Muscle layer of colon (tissue), 2 donors: ENCODE results near the gene MLANA.

ENCODE experiments used
- H3K27ac ChIP-seq: one replicate; pipeline ENCODE4 v1.7.0; 2013; ENCODE audit warnings: low read depth, mild to moderate bottlenecking, low read length, moderate library complexity
- H3K27me3 ChIP-seq, 2 donors: one replicate each; pipeline ENCODE4 v1.7.0; 2013; ENCODE audit warnings: low read length in 2 of 2, mild to moderate bottlenecking in 2 of 2; ENCODE audit not compliant: insufficient read depth in 2 of 2, control insufficient read depth in 1 of 2
- H3K36me3 ChIP-seq: one replicate; pipeline ENCODE4 v1.7.0; 2013; ENCODE audit warnings: mild to moderate bottlenecking, low read length; ENCODE audit not compliant: insufficient read depth
- H3K4me1 ChIP-seq: one replicate; pipeline ENCODE4 v1.7.0; 2013; ENCODE audit warnings: mild to moderate bottlenecking, low read length; ENCODE audit not compliant: insufficient read depth
- H3K4me3 ChIP-seq, 2 donors: one replicate each; pipeline ENCODE4 v1.7.0; 2013; ENCODE audit warnings: low read length in 2 of 2, low read depth in 1 of 2, mild to moderate bottlenecking in 1 of 2, moderate library complexity in 1 of 2
- H3K9ac ChIP-seq: one replicate; pipeline ENCODE4 v1.7.0; 2013; ENCODE audit warnings: low read length
- H3K9me3 ChIP-seq: one replicate; pipeline ENCODE4 v1.7.0; 2013; ENCODE audit warnings: mild to moderate bottlenecking, low read length
- donor health status: abdominal sarcoma.
- donor health status: Adenocarcinoma of cecum.

The MLANA gene

DNA sequence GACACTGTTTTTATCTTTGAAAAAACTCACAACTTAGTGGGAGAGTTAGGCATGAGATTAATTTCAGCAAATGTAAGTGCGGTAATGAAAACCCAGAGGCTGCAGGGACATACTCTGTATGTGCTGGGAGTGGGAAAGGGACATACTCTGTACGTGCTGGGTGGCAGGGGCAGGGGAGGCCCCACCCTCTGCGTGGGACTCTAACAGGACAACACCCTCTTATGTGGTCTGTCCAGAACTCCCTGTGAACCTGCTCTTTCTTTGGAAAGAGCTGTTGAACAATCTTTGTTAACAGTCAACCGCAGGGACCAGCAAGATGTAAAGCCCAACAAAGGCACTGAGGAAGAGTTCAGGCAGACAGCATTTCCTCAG, 2.4 kb downstream of the MLANA start:
- no peak overlapping the region for H3K9ac ChIP-seq
- H3K27ac ChIP-seq, result no peak overlapping the region
- H3K36me3 ChIP-seq, result peaks cover 6% of the 10 kb centered on the region
- no peaks in the 10 kb centered on the region for H3K9me3 ChIP-seq
- peaks cover 5% of the 10 kb centered on the region for H3K4me1 ChIP-seq
- H3K27me3 ChIP-seq, result no peaks in the 10 kb centered on the region
- no peak overlapping the region for H3K4me3 ChIP-seq

DNA sequence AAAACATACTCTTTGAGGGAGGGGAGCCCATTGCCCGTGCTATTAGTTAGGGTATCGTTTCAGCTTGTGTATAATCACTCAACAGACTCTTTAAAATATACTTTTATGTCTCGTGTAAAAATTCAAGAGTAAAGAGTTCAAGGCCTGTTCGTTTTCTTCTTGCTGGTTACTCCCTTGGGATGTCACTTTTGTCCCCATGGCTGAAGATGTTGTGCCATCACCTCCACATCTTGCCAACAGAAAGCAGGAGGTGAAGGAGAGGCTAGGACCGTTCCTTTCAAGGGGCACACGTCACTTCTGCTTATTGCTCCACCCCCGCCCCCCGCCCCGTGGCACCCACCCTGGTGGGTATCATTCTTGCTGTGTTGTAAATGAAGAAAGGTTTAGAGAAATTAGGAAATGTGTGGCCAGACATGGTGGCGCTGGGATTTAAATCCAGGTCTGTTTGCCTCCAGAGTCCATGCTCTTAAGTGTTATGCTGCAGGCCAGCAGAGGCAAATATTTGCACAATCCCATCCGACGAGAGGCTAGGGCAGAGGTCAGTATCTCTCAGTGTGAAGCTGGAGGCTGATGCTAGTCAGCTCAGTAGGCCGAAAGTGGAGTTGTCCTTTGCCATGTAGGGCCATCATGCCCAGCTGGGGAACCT, 3.0 kb downstream of the MLANA start:
- Histone ChIP-seq H3K9ac (no peak overlapping the region), H3K27ac (no peak overlapping the region), H3K4me3 (no peak overlapping the region), H3K9me3 (no peaks in the 10 kb centered on the region), H3K4me1 (peaks cover 5% of the 10 kb centered on the region), H3K27me3 (no peaks in the 10 kb centered on the region), H3K36me3 (peaks cover 10% of the 10 kb centered on the region)

DNA sequence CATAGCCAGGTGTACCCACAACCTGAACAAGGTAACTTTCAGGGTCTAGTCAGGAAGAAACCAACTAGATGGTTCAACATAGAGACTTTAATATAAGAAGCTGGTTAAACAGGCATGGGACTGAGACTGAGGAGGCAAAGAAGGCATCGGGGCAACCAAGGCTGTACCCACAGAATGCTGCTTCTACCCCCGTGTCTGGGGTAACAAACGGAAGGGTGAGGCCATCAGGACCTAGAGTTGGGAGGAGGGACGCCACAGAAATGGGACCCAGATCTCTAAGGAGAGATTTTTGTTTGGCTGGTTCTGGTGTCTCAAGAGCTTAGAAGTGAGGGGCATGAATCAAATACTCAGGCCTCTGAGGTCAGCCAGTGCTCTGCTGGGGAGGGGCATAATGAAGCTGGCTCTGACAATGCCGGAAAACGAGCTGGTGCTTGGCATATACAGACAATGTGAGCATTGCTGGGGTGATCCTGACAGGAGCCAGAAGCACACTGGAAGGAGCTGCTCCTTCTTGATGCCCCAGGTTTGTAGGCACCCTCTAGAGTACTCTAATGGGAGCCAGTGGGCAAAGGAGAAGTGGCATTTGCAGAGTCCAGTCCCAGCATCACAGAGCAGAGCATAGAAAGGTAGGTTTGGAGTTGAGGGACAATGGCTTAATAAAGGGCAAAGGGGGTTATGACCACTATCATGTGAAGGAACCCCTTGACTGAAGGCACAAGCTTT, 3.7 kb downstream of the MLANA start:
- Histone ChIP-seq H3K9me3 (no peaks in the 10 kb centered on the region), H3K27ac (no peak overlapping the region), H3K27me3 (no peaks in the 10 kb centered on the region), H3K4me3 (no peak overlapping the region), H3K36me3 (peaks cover 10% of the 10 kb centered on the region), H3K9ac (no peak overlapping the region), H3K4me1 (peaks cover 5% of the 10 kb centered on the region)

DNA sequence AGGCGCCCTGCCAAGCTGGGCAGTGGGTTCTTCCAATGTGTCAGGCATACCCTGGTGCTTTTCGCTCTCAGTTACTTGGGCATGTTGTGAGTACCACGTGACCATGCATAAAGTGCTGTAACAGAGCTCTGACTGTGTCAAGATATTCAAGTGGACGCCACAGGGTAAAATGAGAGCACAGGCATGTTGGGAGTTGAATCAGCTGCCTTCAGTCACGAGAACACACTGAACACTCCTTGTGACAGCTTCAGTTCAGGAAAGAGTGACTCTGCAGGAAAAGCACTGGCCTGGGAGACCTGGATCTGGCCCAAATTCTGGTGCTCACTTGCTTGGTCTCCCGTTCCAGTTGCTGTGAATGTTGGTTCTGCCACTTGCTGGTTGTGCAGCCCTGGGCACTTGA, 5.1 kb downstream of the MLANA start:
- H3K4me3 ChIP-seq, result no peak overlapping the region
- H3K9me3 ChIP-seq, result no peaks in the 10 kb centered on the region
- no peaks in the 10 kb centered on the region for H3K27me3 ChIP-seq
- peaks cover 5% of the 10 kb centered on the region for H3K4me1 ChIP-seq
- no peak overlapping the region for H3K9ac ChIP-seq
- H3K36me3 ChIP-seq, result peaks cover 10% of the 10 kb centered on the region
- no peak overlapping the region for H3K27ac ChIP-seq

DNA sequence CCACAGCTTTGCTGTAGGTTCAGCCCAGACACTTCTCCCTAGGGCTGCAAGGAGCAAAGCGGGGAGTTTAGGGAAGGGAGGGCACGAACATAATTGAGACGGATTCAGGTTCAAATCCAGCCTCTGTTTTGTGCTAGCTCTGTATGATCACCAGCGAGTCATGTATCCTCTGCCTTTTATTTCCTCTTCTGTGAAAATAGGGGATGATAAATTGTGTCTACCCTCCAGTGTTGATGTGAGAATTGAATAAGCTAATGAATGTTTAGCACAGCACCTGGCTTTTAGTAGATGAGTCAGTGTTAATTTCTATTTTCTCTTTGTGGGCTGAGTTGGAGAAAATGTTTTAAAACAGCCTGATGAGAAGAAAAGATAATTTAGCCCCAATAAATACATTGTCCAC, 6.2 kb downstream of the MLANA start:
- no peak overlapping the region for H3K9ac ChIP-seq
- H3K4me1 ChIP-seq, result peaks cover 5% of the 10 kb centered on the region
- H3K27me3 ChIP-seq, result no peaks in the 10 kb centered on the region
- H3K9me3 ChIP-seq, result no peaks in the 10 kb centered on the region
- H3K4me3 ChIP-seq, result no peak overlapping the region
- no peak overlapping the region for H3K27ac ChIP-seq
- peaks cover 10% of the 10 kb centered on the region for H3K36me3 ChIP-seq

DNA sequence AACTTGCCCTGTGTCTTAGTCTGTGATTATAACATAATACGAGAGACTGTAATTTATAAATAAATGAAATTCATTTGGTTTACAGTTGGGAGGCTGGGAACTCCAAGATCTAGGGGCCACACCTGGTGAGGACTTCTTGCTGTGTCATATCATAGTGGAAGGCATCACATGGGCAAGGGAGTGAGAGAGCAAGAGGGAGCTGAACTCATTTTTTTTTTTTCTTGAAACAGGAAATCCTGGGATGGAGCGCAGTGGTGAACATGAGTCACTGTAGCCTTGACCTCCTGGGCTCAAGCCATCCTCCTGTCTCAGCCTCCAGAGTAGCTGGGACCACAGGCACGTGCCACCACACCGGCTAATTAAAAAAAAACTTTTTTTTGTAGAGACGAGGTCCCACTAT, 7.2 kb downstream of the MLANA start:
- H3K9ac ChIP-seq, result no peak overlapping the region
- no peaks in the 10 kb centered on the region for H3K4me1 ChIP-seq
- H3K27me3 ChIP-seq, result no peaks in the 10 kb centered on the region
- no peak overlapping the region for H3K27ac ChIP-seq
- peaks cover 10% of the 10 kb centered on the region for H3K36me3 ChIP-seq
- H3K9me3 ChIP-seq, result no peaks in the 10 kb centered on the region
- no peak overlapping the region for H3K4me3 ChIP-seq

DNA sequence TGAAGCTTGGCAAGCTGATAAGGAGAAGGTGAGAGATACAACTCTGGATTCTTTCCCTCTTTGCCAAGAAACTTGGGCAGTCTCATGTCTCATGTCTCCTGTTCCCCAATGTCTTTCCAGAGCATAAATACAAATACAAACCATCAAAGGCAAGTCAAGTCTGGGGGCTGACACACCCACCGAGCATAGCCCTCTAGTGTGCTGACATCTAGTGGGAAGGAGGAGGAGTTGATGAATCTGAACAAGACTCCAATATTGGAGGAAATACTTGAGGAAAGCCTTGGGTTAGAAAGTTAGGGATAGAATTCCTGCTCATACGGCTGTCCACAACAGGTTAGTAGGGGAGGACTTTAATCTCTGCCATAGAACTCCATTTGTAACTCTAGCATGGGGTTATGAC, 8.6 kb downstream of the MLANA start:
- H3K4me3 ChIP-seq, result no peak overlapping the region
- H3K36me3 ChIP-seq, result peaks cover 10% of the 10 kb centered on the region

DNA sequence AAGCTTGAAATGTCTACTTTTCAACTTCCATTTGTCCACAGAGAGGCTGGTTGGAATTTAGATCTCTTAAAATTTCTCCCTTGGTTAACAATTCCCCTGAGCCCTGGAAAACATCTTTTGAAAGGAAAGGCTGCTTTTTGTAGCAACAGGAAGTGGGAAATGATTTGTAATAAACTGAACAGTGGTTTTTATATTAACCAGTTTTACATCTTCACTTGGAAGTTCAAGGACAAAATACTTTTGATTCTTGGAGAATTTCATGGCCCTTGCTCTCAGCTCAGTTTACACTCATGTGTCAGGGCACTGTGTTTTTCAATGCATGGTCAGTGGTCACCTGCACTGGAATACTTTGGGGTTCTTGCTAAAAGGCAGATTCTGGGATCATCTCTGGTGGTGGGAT, 9.9 kb downstream of the MLANA start:
- Histone ChIP-seq H3K36me3 (peaks cover 10% of the 10 kb centered on the region), H3K4me1 (no peaks in the 10 kb centered on the region), H3K27ac (no peak overlapping the region), H3K9me3 (no peaks in the 10 kb centered on the region), H3K27me3 (no peaks in the 10 kb centered on the region), H3K4me3 (no peak overlapping the region), H3K9ac (no peak overlapping the region)

More for the DNA sequence above, 8.6 kb downstream of the MLANA start:
- H3K9ac ChIP-seq, result no peak overlapping the region
- no peaks in the 10 kb centered on the region for H3K27me3 ChIP-seq
- no peaks in the 10 kb centered on the region for H3K9me3 ChIP-seq
- H3K27ac ChIP-seq, result no peak overlapping the region
- no peaks in the 10 kb centered on the region for H3K4me1 ChIP-seq

DNA sequence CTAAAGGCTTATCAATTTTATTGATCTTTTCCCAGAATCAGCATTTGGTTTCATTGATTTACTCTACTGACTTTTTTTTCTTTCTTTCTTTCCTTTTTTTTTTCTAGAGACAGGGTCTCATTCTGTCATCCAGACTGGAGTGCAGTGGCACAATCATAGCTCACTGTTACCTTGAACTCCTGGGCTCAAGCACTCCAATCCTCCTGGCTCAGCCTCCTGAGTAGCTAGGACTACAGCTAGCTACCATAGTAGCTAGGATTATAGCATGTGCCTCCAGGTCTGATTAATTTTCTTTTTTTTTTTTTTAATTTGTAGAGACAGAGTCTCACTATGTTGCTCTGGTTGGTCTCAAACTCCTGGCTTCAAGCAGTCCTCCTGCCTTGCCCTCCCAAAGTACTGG, 11.7 kb downstream of the MLANA start:
- Histone ChIP-seq H3K4me3 (no peak overlapping the region), H3K4me1 (no peaks in the 10 kb centered on the region), H3K9ac (no peak overlapping the region), H3K27me3 (no peaks in the 10 kb centered on the region), H3K27ac (no peak overlapping the region), H3K36me3 (peaks cover 7% of the 10 kb centered on the region), H3K9me3 (no peaks in the 10 kb centered on the region)

DNA sequence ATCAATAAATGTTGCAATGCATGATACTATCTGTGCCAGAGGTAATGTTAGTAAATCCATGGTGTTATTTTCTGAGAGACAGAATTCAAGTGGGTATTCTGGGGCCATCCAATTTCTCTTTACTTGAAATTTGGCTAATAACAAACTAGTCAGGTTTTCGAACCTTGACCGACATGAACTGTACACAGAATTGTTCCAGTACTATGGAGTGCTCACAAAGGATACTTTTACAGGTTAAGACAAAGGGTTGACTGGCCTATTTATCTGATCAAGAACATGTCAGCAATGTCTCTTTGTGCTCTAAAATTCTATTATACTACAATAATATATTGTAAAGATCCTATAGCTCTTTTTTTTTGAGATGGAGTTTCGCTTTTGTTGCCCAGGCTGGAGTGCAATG, 18.2 kb downstream of the MLANA start:
- peaks cover 15% of the 10 kb centered on the region for H3K36me3 ChIP-seq
- H3K9me3 ChIP-seq, result no peaks in the 10 kb centered on the region
- no peaks in the 10 kb centered on the region for H3K4me1 ChIP-seq

DNA sequence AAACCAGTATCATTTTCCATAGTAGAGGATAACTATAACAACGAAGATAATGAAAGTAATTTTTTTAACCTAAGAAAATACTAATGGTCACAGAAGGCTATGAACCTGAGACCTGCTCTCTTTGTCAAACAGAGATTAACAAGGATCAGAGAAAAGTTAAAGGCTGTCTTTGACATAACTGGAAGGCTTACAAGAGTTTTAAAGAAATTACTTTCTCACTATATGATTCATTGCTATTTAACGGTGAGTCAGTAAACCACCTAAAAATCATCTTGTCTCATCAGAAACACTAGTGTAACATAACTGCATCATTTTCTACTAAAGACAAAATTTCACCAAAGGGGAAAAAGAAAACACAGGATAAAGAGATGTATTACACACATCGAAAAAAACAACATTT, 19.3 kb downstream of the MLANA start:
- Histone ChIP-seq H3K36me3 (peaks cover 15% of the 10 kb centered on the region), H3K9ac (no peak overlapping the region), H3K27me3 (no peaks in the 10 kb centered on the region), H3K4me3 (no peak overlapping the region), H3K9me3 (no peaks in the 10 kb centered on the region), H3K27ac (no peak overlapping the region), H3K4me1 (no peaks in the 10 kb centered on the region)

More for the DNA sequence above, 18.2 kb downstream of the MLANA start:
- no peak overlapping the region for H3K4me3 ChIP-seq
- no peaks in the 10 kb centered on the region for H3K27me3 ChIP-seq
- H3K9ac ChIP-seq, result no peak overlapping the region
- no peak overlapping the region for H3K27ac ChIP-seq
